Measurements from ENCODE around the gene GALE.

GALE gene

GRCh38 chr1:23759277-23759676, 41.3 kb downstream of the GALE start:
- no peak overlapping the region for H3K4me3 ChIP-seq (ENCODE audit: low read depth, low read length)
- no peak for TF ChIP-seq CTCF (IDR thresholded peaks at IDR 0.05; ENCODE audit: control insufficient read depth, extremely low read depth, insufficient read depth)
- DNase-seq (ENCODE audit: low read depth), result no peak

GRCh38 chr1:23757812-23758211, 42.7 kb downstream of the GALE start:
- no peak for DNase-seq (ENCODE audit: low read depth)
- no peak for TF ChIP-seq CTCF (IDR thresholded peaks at IDR 0.05; ENCODE audit: control insufficient read depth, extremely low read depth, insufficient read depth)
- H3K4me3 ChIP-seq (ENCODE audit: low read depth, low read length), result no peak overlapping the region

GRCh38 chr1:23756676-23757075, 43.9 kb downstream of the GALE start:
- no peak overlapping the region for H3K4me3 ChIP-seq (ENCODE audit: low read depth, low read length)
- no peak for DNase-seq (ENCODE audit: low read depth)
- no peak for TF ChIP-seq CTCF (IDR thresholded peaks at IDR 0.05; ENCODE audit: control insufficient read depth, extremely low read depth, insufficient read depth)

- DNase-seq (ENCODE audit: low read depth), result no peak
- no peak for TF ChIP-seq CTCF (IDR thresholded peaks at IDR 0.05; ENCODE audit: control insufficient read depth, extremely low read depth, insufficient read depth)
- H3K4me3 ChIP-seq (ENCODE audit: low read depth, low read length), result no peak overlapping the region
Measured at GRCh38 chr1:23752909-23753308, 47.6 kb downstream of the GALE start.

- no peak for TF ChIP-seq CTCF (IDR thresholded peaks at IDR 0.05; ENCODE audit: control insufficient read depth, extremely low read depth, insufficient read depth)
- no peak for DNase-seq (ENCODE audit: low read depth)
- no peak overlapping the region for H3K4me3 ChIP-seq (ENCODE audit: low read depth, low read length)
Measured at GRCh38 chr1:23751815-23752200, 48.7 kb downstream of the GALE start.

GRCh38 chr1:23751050-23751814, 49.3 kb downstream of the GALE start:
- H3K4me3 ChIP-seq (ENCODE audit: low read depth, low read length), result no peak overlapping the region
- DNase-seq (ENCODE audit: low read depth), result no peak
- TF ChIP-seq CTCF (IDR thresholded peaks at IDR 0.05; ENCODE audit: control insufficient read depth, extremely low read depth, insufficient read depth), result peak; percentile 65

- H3K4me3 ChIP-seq (ENCODE audit: low read depth, low read length), result no peak overlapping the region
- no peak for TF ChIP-seq CTCF (IDR thresholded peaks at IDR 0.05; ENCODE audit: control insufficient read depth, extremely low read depth, insufficient read depth)
- DNase-seq (ENCODE audit: low read depth), result no peak
Measured at GRCh38 chr1:23748016-23748415, 52.5 kb downstream of the GALE start.
